ENCODE data around the gene SND1.

SND1 gene

DNA sequence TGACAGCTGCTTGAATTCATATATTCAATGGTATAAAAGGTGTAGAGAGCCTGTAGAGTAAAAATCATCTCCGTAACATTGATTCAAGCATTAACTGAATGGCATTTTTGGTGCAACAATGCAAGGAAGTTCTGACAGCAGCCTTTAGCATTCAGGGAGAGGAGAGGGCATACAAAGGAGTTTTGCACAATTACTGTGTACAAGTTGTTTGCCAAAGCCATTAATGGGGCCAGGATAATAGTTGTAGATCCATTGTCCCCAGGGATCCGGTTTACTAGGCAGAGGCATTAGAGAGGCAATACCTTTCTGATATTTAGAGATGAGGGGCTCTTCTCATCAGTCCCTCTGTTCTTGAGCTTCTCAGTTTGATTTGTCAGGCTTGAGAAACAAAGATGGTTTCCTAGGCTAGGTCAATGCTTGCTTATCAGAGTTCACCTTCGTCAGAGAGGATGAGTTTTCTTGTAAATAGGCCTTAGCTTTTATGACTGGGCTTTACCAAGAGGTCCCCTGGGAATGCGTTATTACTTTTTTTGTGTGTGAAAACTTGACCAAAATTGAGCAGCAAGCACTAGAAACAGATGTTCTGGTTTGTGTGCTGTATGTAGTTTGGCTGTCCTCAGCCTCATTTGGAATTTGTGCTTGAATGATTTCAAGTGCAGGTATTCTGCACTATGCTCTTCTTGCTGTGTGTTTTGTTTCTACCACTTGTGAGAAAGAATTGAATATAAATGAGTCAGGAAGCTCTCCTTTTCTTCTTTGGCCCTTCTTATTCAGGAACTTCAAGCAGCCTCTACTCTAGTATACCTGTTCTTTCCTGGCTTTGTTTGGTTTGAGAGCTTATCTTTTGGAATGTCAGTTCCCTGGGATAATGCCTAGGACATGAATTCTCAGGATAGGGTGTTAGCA is 32.0 kb downstream of the SND1 start:
- DNase-seq (ENCODE audit: low spot score) = no peak

DNA sequence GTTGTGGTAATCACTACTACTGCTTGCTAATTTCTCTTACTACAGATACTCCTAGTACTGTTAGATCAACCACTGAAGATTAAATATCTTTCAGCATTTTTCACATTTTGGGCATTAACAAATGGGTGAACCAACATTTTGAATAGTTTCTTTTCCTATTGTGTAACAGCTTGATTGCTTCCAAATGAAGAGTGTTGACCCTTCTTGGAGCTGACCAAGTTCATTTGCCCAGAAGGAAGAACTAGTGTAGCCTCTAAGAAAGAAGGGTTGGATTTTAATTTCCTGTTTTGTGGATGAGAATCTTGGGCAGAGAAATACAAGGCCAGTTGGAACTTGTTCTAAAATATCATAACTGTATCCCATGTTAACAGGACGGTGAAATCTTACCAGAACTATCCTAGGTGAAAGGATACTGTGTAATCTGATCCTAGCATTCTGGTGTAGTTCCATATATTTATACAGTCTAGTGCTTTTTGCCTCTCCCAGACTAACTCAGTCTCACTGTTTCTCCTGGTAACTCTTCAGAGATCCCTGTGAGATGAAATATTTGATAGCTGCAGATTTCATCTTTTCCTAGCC is 37.3 kb downstream of the SND1 start:
- DNase-seq (ENCODE audit: low spot score) = no peak

DNA sequence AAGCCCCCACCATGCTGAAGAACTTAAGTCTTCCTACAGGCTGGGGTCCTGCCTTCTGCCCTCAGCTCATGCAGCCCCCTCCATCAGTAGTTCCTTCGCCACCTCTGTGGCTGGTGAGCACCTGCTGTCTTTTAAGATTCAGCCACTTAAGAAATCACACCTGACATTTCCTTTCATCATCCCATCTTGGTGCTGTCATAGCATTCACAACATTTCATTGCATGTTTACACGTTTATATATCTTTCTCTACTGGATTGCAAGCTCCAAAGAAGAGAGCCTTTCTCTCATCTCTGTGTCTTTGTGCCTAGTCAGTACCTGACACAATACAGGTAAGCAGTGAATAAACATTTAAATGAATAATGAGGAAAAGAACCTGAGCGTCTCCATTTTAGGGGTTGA is 38.3 kb downstream of the SND1 start:
- no peak for DNase-seq (ENCODE audit: low spot score)

DNA sequence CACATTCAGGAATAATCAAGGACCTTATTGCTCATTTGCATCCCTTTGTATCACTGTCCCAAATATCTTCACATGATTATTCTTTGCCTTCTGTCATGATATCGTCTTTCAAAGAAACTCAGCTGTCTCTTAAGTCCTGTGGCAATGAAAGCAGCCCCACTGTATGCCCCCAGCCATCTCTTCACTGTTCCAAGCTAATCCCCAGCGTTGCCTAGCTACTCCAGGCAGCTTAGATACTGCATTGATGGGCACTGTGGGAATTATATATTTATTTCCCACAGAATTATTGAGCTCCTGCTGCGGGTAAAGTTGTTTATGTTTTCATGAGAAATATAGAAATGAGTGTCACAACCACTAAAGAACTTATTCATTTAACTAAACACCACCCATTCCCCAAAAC is 38.8 kb downstream of the SND1 start:
- no peak for DNase-seq (ENCODE audit: low spot score)

DNA sequence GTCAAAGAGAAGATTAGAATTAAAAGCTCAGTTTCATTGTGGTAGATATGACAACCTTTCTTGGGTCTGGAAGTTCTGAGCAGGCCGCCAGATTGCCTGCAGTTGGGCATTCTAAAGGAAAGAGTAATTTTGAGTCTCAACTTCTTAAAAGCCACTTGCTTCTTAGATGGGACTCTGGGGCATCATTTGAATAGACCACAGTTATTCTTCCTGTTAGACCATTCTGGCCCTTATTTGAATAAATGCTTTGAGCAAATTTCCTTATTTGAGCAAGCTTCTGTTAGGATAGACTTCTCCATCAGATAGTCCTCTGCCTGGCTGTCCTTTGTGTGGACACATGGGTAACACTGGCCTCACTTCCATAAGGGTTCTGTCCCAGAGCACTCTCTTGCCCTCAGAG is 40.2 kb downstream of the SND1 start:
- no peak for DNase-seq (ENCODE audit: low spot score)

DNA sequence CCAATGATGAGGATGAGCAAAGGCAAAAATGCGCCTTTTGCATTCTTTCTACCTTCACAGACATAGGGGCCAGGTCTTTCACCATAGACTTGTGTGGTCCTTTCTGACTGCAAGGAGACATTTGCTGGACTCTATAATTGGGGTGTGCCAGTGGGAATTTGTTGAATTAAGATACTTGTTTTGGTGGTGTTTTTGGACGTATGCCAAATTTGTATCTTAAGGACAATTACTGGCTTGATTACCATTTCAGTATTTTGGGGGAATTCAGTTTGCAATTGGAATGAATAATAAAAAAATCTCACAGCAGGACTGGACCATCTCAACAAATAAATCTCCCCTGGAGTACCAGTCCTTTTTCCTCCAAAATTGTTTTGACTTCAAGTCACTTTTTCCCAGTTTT is 47.9 kb downstream of the SND1 start:
- no peak for DNase-seq (ENCODE audit: low spot score)

DNA sequence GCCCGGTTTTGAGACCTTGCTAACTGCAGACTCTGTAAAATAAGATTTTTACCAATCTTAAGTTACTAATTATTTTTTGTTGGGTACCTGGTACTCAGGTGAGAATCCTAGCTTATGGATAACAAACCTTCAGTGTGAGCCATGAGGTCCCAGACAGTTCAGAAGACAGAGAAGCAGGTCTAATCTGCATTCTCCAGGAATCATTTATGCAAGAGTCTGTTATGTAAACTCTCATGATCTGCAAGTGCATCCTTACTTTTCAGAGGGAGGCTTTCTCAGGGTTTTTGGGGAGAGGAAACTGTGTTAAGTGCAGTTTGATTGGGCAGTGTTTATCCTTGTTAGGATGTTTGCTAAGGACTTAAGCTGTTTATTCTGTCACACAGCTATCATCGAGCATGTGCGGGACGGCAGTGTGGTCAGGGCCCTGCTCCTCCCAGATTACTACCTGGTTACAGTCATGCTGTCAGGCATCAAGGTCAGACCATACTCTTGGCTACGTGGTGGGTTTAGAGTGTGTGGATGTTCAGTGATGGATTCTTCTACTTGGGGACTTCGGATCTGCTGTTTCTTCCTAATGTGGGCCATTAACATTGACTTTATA is 50.2 kb downstream of the SND1 start:
- no peak for DNase-seq (ENCODE audit: low spot score)

DNA sequence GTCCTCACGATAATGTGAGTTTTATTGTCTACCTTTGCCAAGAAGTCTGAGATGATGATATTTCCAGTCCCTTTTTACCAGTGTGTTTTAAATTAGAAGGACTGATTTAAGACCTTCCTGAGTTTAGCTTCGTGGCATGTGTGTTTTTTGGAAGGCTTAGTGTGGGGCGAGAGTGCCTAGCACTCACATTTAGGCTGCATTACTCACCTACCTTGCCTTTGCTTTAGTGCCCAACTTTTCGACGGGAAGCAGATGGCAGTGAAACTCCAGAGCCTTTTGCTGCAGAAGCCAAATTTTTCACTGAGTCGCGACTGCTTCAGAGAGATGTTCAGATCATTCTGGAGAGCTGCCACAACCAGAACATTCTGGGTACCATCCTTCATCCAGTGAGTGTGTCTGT is 50.9 kb downstream of the SND1 start:
- no peak for DNase-seq (ENCODE audit: low spot score)

DNA sequence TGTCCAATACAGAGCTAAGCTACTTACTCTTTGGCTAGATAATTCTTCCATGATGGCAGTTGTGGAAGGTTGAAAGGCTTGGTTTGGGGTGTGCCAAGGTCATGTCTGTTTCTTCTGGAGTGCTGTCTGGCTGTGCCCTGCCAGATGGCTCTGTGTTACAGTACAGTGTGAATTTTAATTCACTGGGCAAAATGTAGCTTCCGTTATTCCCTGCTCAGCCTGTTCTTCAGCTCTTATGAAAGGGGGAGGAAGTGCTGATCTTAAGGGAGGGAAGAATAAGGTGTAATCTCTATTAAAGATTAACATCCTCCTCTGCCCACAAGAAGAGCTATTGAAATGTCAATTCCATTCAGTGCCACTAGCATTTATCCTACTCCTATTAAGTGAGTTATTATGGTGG is 52.2 kb downstream of the SND1 start:
- no peak for DNase-seq (ENCODE audit: low spot score)

DNA sequence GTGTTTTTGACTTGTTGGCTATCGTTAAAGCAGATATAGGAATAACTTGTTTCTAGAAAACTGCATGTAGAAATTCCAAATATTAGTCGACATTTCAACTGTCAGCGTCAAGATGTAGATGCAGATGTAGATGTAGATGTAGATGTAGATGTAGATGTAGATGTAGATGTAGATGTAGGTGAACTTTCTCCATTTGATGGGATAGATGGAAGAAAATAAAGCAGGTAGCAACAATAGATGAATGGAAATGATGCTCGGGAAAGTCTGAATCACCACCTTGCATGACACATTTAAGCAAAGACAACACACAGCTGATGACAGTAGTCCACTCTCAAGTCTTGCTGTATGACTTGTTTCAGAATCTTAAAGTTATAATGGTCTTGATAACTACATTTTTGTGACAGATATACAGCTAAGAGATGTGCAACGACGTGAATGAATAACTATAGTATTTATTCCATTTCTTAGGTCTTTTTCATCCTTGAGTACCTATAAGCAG is 53.5 kb downstream of the SND1 start:
- no peak for DNase-seq (ENCODE audit: low spot score)

DNA sequence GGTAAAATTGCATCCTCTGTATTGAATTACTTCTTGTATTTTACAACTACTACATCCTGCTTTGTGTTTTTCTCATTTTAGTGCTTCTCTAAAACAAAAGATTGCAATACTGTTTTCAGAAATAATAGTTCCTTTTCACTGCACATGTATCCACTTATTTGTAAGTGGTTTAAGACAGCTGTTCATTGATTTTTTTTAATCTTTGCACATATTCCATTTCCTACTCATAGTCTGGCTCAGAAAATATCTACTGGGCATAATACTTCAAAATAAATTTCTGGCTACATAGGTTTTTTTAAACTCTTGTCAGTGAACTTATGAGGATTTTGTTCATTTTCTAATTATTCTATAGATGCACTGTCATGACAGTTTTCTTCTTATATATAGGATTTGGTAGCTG is 54.8 kb downstream of the SND1 start:
- DNase-seq (ENCODE audit: low spot score) = no peak

DNA sequence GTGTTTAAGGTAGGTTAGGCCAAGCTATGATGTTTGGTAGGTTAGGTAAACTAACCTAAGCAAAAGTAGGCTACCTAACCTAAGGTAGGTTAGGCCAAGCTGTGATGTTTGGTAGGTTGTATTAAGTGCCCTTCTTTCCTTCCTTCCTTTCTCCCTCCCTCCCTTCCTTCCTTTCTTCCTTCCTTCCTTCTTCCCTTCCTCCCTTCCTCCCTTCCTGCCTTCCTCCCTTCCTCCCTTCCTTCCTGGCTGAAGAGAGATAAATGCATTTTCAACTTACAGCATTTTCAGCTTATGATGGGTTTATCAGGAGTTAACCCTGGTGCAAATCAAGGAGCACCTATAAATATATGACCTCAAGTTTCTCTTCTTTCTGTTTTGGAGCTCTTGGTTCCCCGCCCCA is 56.2 kb downstream of the SND1 start:
- DNase-seq (ENCODE audit: low spot score) = no peak

DNA sequence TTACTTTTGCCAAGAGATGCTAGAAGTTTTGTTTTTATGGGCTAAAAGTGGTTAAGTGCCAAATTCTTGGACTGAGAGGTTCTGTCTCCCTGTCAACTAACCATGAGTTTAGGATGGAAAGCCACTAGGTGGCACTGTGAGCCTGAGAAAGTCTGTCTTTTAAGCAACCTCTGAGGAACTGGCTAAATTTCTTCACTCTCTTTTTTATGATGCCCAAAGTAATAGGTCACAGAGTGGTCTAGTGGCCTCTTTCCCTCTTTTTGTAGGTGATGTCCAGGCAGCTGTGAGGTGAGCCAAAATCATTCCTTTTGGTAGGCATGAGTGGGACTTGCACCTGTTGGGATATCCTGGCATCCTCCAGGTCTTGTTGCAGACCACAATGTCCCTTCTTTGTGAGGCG is 56.8 kb downstream of the SND1 start:
- DNase-seq (ENCODE audit: low spot score) = peak; percentile 27

DNA sequence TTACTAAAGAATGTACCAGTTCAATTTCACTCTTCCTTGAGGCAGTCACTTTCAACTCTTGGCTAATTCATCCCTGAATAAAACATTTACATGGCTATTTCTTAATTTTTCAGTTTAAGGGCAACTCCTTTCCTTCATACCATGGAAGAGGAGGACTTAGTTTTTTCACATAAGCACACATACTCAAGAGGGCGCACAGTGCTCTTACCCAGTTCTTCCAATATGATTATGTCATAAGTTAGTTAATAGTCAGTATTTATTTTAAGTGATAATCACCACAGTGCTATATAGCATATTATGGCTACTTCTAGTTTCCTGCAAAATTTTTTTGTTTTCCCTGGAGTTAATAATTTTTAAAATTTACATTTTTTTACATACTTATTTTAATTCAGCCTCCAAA is 58.6 kb downstream of the SND1 start:
- DNase-seq (ENCODE audit: low spot score) = no peak

DNA sequence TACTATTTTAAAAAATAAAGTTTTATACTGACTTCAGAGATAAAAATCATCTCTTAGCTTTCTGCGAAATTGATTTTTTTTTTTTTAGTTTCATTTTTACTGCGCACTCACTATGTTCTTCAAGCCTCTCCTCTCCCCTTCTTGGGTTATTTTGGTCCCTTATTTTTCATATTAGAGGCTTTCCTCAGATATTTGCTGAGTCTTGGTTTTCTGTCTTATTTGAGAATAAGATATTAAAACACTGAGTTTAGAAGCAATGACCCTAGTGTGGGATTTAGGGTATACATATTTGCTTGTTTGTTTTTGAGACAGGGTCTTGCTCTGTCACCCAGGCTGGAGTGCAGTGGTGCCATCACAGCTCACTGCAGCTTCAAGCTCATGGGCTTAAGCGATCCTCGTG is 59.9 kb downstream of the SND1 start:
- no peak for DNase-seq (ENCODE audit: low spot score)

DNA sequence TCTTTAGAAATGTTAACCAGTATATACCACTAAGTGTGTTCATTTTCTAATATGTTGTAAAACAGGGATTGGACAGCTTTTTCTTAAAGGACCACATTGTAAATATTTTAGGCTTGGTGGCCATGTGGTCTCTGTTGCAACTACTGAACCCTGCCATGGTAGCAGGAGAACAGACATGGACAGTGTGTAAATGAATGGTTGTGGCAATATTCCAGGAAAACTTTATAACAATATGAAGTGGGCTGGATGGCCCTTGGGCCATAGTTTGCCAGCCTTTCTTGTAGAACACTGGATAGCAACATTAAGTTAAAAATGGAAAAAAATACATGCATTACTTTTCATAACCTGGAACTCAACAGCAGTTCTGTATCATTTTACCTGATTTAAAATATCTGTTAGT is 61.0 kb downstream of the SND1 start:
- no peak for DNase-seq (ENCODE audit: low spot score)

DNA sequence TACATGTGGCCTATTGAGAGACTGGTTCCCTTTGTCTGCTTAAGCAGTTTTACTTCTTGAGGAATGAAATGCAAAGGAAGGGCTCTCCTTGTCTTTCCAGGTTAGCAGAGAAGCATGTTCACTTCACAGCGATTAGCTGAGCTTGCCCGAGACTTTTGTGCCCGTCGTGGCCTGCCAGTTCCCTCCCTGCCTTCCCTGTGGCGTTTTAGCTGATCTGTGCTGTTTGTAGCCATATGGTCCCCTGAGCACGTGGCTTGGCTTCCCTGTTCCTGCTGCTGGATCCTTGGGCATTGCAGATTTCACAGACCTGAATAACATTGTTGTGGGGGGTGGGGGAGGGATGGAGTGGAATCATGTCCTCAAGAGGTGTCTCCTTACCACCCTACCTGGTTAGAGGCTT is 61.8 kb downstream of the SND1 start:
- no peak for DNase-seq (ENCODE audit: low spot score)

DNA sequence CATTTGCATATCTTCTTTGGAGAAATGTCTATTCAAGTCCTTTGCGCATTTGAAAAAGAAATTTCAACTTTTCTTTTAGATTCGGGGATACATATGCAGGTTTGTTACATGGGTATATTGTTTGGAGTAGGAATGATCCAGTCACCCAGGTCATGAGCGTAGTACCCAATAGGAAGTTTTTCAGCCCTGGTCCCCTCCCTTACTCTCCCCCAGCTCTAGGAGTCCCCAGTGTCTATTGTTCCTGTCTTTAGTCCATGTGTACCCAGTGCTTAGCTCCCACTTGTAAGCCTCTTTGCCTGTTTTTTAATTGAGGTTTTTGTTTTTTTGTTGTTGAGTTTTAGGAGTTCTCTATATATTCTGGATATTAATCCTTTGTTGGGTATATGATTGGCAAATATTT is 63.3 kb downstream of the SND1 start:
- DNase-seq (ENCODE audit: low spot score) = no peak

DNA sequence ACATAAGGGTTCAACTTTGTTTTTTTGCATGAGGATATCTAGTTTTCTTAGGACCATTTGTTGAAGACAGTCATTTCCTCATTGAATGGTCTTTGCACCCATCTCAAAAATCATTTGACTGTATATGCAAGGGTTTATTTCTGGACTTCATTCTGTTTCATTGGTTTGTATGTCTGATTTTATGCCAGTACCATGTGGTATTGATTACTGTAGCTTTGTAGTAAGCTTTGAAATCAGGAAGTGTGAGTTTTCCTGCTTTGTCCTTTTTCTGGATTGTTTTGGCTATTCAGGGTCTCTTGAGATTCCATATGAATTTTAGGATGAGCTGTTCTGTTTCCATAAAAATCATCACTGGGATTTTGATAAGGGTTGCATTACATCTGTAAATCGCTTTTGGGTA is 63.9 kb downstream of the SND1 start:
- DNase-seq (ENCODE audit: low spot score) = no peak

DNA sequence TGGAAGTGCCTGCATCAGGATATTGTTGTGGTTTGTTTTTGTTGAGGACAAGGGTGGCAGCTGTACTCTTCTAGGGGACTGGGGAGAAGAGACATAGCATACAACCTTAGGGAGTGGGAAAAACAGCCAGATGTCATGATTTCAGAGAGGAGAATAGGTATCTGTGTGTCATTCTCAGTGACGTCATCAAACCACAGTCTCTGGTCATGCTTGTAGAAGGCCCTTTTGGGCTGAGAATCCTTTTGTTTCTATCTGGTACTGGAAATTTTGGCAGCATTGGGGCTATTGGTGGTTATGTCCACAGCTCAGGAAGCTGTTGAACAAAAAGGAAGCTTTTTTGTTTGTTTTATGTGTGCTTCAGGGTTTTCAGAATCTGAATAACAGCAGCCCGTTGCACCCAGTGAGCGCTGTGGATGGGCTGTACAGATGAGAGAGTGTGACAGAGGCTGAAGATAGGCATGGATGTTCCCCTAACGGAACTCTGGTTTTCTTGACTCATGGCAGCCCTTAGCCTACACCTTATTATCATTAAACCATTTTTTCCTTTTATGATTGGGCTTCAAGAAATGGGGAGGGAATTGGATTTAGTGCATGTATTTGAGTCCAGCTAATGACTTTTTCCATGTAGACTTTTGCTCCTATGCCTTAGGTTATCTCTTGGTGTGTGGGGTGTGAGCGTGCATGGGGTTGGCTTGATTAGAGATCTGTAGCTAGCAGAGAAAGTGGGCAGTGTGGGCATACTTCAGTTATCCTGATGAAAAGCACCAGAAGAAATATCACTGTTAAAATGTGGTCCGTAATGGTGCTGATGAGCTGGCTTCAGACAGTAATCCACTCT is 65.7 kb downstream of the SND1 start:
- no peak for DNase-seq (ENCODE audit: low spot score)

DNA sequence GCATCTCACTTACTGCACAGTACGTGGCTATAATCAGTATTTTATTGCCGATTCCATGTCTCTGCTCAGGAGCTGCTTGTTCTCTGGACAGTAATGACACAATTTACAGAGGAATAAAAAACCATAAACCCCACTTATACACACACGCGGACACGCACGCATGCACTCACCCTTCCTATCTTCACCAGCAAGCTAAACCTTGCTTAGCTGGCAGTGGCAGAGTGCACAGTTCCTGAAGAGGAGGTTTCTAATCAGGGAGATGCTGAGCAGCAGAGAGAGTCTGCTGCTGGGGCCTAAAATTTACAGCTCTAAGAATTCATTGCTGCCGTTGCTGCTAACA is 66.3 kb downstream of the SND1 start:
- no peak for DNase-seq (ENCODE audit: low spot score)

DNA sequence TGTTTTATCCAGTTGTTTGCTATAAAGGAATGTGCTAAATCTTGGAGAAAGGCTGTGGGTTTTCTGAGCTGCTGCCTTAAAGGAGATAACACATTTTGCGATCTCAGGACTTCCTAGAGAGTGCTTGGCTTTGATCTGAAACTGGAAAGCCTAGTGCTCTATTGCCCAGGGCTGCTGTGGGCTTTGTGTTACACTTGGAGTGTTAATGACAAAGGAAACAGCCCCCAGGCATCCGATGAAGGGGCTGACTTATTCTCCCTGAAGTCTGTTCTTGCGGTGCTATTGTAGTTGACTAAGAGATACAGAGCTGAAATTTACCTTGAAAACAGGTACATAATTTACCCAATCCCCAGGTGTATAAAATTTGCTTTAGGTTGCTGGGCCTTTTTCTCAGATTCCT is 74.5 kb downstream of the SND1 start:
- DNase-seq (ENCODE audit: low spot score) = no peak
